NOMO-1 treated with dmso at 0.1 percent for 144 hours (cell line): ENCODE data around the gene ZFP91.
"Not testable (repeated sequence)": the region's sequence is repeated elsewhere in the genome, so short reads cannot be mapped to it uniquely, and the experiment has no call there.

Source experiments
- DNase-seq: peaks from one replicate; lab custom pipeline; 2025; ENCODE audit not compliant: unreplicated experiment; lab: John Stamatoyannopoulos, UW

The ZFP91 gene, protein sequence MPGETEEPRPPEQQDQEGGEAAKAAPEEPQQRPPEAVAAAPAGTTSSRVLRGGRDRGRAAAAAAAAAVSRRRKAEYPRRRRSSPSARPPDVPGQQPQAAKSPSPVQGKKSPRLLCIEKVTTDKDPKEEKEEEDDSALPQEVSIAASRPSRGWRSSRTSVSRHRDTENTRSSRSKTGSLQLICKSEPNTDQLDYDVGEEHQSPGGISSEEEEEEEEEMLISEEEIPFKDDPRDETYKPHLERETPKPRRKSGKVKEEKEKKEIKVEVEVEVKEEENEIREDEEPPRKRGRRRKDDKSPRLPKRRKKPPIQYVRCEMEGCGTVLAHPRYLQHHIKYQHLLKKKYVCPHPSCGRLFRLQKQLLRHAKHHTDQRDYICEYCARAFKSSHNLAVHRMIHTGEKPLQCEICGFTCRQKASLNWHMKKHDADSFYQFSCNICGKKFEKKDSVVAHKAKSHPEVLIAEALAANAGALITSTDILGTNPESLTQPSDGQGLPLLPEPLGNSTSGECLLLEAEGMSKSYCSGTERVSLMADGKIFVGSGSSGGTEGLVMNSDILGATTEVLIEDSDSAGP

DNA sequence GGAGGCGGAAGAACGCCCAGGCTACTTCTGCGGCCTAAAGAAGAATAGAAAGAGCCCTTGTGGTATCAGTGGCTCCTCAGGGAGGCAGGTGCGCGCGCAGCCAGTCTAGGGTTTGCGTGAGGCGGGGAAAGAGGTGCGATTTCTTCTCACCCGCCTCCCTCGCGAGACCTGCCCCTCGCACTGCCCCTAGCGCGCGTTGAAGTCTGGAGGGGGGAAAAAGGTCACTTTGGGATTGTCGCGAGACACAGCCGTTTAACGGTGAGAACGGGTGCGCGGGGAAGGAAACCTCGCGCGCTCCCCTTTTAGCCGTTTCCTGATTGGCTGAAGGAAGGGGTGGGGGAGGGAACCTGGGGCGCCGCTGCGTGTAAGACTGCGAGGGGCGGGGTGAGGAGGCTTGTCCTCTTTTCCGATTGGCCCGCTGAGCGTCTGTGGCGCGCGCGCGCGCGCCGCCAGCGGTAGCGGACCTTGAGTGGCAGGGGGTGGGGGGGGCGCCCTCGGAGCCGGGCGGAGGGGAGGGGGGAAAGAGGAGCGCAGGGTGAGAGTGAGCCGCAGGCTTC lies at the start of gene ZFP91:
TSS of gene ZFP91 (plus strand) at position 429 of the 557 bp plus-strand sequence. CDS start 219 bp downstream, outside the sequence.
- peak; percentile 95 for DNase-seq

DNA sequence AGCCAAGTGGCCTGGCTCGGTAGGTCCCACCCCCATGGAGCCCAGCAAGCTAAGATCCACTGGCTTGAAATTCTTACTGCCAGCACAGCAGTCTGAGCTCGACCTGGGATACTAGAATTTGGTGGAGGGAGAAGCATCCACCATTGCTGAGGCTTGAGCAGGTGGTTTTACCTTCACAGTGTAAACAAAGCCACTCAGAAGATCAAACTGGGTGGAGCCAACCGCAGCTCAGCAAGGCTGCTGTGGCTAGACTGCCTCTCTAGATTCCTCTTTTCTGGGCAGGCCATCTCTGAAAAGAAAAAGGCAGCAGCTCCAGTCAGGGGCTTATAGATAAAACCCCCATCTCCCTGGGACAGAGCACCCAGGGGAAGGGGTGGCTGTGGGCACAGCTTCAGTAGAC lies 48.6 kb upstream of the ZFP91 start:
- DNase-seq, result no peak

DNA sequence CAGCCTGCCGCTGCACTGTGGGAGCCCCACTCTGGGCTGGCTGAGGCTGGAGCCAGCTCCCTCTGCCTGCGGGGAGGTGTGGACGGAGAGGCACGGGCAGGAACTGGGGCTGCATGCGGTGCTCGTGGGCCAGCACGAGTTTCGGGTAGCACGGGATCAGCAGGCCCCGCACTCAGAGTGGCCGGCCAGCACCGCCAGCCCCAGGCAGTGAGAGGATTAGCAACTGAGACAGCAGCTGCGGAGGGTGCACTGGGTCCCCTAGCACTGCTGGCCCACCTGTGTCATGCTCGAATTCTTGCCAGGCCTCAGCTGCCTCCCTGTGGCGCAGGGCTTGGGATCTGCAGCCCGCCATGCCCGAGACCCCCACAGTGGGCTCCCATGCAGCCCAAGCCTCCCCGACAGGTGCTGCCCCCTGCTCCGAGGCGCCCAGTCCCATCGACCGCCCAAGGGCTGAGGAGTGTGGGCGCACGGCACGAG lies 47.0 kb upstream of the ZFP91 start:
- DNase-seq, result no peak

DNA sequence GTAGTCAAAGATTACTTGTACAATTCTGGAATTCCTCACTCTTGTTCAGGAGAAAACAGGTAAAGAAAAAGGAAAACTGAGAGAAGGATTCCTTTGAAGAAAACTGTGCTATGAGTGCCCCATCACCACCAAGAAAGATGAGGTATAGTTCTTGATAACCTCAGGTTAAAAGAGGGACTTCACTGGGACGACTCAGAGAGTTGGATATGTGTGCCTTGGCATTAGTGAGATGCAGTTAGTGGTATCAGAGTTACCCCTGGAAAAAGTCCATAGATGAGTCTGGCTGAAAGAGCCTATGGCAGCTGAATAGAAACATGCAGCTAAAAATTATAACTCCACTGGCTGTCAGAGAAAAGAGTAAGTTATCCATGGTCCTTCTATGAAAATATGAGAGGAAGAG lies 32.0 kb upstream of the ZFP91 start:
- DNase-seq, result no peak

DNA sequence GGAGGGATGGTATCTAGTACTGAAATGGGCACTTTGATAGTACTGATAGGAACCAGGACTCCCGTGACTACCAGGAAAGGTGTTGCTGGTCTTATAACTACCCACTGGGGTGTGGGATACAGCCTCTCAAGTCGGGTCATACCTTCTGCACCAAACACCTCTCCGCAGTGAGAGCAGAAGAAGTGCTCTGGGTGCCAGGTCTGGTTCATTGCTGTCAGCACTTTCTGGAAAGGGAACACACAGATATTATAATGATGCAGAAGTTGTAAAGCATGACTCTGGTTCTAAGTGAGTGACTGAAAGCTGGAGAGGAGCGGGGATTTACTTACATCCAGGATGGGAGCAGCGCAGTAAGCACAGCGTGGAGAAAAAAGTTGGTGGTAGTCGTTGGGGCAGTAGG lies 29.2 kb upstream of the ZFP91 start:
- DNase-seq, result no peak

DNA sequence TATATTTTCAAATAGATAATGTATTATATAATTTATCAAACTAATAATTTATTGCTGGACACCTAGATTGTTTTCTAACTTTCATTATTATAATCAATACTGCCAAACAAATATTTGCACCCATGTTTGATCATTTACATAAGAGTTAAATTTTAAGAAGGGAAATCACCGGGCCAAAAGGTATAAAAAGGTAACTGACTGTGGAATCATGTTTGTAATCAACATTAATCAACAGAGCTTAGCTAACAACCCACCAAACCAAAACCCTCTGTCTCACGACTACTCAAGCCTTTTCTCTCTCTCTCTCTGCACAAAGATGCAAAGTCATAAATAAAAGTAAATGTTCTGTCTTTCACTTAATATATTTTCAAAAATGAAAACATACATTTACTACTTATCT lies 18.0 kb upstream of the ZFP91 start:
- no peak for DNase-seq

DNA sequence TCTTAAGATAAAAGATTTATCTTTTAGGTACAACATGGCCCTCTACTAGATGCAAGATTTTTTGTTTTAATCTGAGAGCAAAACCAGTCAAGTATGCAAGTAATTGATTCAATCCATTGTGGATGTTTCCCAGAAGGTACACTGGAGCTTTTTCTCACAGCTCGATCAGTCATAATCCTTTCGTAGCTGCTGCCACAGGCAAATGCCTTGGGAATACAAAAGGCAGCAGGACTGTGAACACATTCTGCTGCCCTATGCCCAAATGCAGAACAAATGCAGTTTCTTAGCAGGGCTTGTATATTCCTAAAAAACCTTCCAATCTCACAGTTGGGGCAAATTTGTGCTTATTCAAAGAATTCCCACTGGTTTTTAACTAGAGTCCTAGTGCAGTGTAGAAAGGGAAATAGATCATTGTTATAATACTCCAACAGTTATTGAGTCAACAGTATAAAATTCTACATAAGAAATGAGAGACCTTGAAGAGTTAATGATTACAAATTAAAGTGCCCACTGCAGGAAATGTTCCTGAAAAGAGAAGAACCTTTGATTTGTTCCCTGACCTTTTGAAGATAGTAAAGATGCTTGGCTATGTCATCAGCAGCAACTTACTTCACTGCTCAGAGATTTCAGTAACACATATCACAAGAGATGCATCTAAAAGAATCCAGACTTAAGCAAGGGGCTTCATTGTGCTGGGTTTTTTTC lies 17.3 kb upstream of the ZFP91 start:
- no peak for DNase-seq

DNA sequence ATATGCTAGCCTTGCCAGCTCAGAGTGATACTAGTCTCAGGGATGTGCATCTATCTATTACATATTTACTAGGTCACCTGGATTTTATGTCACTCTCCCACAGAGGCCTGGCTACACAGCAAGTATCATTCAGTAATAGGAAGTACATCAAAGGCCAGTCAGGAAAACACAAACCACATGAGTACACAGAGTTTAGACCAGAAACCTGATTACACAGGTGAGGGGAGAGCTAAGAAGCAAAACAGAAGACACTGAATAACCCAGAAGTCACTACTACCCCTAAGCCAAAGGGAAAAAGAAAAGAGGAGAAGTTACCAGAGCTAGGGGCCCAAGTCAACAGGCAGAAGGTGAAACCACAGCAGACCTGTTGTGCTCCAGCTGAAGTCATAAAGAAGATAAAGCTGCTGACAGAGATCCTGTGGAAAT lies 16.5 kb upstream of the ZFP91 start:
- no peak for DNase-seq

DNA sequence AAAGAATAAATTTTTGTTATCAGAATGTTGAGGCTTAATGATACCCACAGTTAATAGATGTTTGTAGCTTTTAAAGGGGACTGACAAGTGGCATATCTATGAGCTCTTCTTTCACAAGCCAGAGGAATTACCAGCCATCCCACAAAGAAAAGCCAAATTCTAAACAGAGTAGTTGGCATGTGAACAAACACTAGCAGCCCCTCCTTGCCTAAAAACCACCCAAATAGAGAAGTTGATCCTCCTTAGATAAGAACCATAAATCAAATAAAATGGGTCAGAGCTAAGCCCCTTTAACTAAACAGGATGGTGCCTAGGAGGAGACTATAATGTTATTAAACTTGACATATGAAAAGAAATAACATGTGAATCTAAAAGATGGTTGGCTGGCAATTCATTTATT lies 14.6 kb upstream of the ZFP91 start:
- peak; percentile 11 for DNase-seq

DNA sequence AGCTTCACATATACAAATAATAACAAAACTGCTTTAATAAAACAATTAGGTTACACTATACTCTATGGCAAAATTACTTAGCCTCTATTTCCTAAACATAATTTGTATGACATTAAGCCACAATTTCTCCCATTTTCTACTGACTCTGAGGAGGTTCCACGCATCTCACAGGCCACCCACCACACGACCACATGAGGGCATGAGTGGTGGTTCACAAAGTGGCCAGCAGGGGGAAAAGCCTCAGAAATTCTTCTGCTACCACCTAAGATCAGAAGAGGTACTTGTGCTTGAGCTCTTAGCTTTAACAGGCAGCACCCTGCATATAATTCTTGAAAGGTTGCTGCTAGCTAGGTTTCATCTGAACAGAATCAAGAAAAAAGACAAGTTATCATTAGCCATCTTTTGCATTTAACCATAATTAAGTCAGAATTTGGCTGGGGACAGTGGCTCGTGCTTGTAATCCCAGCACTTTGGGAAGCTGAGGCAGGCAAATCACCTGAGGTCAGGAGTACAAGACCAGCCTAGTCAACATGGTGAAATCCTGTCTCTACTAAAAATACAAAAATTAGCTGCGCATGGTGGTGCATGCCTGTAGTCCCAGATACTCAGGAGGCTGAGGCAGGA lies 10.9 kb upstream of the ZFP91 start:
- DNase-seq, result peak; percentile 36

DNA sequence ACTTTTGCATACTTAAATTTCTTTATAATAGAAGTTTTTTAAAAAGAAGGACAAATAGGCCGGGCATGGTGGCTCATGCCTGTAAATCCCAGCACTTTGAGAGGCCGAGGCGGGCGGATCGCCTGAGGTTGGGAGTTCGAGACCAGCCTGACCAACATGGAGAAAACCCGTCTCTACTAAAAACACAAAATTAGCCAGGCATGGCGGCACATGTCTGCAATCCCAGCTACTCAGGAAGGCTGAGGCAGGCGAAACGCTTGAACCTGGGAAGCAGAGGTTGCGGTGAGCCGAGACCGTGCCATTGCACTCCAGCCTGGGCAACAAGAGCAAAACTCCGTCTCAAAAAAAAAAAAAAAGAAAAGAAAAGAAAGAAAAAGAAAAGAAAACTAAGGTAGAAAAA lies 6.0 kb upstream of the ZFP91 start:
- not testable (repeated sequence) for DNase-seq

DNA sequence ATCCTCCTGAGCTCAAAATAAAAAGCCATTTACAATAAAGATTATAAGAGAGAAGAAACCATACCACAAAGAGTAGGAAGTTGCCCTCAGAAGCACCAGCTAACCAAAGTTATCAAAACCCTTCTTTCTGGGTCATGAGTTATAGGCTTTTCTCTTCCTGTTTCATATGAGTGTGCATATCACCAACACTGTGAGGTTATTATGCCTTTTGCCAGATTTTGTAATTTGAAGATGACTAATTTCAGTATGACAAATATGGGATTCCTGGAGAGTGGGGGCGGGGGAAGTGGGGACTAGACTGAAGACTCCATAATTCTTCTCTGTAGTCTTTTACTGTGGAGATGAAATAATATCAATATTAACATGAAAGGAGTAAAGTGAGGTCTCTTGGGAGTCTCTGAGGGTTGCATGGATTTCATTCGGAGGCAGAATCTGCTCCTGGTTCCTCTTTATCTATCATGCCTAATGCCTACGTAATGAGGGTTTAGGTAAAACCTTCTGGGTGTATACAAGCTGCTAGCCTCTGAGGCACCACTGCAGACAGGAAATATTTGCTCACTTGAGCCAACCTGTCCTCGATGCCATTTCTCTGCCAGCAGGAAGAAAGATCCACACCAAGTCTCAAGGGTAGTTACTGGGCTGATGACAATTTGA lies 5.3 kb upstream of the ZFP91 start:
- DNase-seq, result peak; percentile 54

DNA sequence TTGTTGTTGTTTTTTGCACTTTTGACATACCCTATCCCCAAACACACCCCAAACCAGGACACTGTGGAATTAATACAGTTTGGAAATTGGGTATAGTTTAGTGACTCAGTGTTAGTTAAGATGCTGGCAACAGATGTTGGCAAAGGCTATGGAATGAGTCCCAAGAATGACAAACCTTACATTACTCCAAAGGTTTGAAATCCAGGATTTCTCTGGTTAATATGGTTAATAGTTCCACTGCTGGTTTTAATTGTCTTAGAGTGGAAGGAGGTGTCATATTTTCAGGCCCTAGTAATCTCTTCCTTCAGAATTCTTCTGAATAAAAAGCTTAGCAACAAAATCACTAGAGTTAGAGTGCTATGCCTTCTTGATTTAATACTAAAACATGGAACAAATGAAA lies 4.0 kb upstream of the ZFP91 start:
- no peak for DNase-seq

DNA sequence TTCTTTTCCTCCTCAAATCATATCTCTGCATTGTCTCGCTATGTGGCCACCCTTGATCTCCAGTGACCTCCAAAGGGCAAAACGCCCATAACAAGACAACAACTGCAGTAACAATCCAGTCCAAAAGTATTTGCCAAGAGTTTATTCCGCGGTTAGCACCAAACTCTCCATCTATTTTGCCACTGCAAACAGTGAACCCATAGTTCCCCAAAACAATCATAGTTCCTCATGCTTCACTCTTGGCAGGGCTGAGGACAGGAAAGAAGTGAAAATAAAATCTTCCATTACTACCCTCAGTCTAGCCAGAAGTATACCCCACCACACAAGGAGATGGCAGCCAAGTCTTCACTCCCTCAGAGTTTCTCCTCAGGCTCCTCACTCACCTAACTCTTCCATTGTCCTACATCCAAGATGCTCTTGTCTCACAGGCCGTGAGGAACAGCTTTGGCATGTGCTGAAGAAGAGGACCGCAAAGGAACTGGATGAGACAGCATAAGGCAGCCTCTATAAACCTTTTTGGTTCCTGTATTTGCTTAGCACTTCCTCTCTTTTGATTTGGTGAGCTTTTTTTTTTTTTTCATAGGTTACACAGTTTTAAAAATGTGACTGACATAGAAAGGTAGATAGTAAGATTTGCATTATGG lies 3.4 kb upstream of the ZFP91 start, which contains the start of gene LPXN:
TSS of gene LPXN (minus strand) at position 480 of the 644 bp plus-strand sequence. CDS start at position 396, 84 bp downstream.
- DNase-seq, result peak; percentile 76

DNA sequence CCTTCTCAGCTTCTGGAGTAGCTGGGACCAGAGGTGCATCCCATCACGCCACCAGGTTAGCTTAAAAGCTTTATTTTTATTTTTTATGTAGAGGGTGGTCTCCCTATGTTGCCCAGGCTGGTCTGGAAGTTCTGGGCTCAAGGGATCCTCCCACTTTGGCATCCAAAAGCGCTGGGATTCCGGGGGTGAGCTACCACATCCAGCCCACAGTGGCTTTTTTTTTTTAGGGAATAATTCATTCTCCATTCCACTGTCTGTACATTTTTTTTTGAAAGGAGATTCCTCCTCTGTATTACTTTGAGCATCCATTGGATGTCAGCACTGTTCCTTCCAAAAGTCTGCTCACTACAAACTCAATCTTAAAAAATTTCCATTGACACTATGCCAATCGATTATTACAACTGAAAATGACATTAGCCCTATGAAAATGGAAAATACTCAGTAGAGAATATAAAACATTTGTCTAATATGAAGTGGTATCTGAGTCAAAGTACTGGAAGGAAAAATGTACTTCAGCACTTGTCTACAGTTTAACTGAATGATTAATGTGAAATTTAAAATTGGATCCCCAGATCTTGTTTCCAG lies 1.9 kb upstream of the ZFP91 start:
- DNase-seq, result no peak

DNA sequence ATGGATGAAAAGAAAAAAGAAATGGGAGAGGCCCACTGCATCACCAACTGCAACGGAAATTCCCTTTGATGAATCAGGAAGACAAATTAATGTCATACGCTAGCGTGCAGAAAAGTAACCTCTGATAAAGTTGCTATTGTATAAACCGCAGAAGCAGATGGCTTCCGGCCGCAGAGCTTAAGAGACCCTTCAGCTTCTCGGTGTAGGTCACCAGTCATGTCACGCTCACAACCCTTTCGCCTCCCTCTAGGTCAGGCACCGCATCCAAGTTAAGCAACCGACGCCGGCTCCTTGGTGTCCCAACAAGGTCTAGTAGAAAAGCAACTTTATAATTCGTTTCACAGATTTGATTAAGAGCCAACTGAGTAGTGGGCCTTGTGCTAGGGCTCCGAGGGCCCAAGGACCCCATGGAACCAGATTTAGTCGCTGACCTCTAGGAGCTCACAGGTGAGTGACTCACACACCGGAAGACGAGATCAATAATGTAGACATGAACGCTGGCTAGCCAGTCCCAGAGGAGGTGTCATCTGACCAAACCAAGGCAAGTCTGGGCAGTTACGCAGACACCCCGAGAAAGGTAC lies 1.2 kb upstream of the ZFP91 start:
- peak; percentile 93 for DNase-seq

DNA sequence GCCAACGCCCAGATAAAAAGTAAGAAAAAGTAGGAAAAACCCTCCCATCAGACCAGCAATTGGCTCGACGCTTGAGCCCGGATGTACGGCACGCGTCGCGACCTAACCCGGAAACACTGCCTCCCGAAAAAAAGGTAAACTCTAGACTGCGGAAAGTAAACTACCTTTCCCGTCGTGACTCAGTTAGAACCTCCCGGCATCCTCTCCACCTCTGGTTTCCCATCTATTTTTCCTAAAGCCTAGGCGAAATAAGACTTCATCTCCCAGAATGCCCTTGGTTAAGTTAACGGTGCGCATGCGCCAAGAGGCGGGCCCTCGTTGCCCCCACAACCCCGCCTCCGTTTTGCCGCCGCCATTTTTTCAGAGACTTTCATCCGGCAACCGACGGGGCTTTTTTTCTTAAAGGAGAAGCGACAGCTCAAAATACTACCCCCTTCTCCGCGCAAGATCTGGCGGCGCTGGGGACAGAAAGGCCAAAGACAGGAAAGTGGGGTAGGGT lies 678 bp upstream of the ZFP91 start:
- peak; percentile 98 for DNase-seq

DNA sequence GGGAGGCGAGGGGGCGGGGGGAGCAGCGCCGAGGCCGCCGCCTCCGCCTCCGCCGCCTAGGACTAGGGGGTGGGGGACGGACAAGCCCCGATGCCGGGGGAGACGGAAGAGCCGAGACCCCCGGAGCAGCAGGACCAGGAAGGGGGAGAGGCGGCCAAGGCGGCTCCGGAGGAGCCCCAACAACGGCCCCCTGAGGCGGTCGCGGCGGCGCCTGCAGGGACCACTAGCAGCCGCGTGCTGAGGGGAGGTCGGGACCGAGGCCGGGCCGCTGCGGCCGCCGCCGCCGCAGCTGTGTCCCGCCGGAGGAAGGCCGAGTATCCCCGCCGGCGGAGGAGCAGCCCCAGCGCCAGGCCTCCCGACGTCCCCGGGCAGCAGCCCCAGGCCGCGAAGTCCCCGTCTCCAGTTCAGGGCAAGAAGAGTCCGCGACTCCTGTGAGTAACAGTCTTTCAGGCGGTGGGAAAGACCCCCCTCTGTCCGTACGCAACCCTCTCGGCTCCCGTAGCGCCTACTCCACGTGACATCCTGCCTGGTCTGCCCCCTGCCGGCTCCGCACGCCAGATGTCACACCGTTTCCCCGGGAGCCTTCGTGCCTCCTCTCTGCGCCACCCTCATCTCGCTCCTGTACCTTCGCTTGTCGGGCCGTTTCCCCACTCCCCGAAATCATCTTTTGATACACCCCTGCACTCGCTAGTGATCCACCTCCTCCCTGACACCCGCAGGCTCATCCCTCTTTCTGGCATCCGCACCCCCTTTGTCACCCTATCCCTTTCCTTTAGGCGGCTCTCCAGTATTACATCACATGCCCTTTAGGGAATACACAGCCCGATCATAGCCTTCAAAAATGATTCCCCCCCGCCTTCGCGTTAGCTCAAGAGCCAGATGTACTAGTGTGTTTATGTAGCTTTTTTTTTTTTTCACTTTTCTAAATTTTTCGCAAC lies 598 bp downstream of the ZFP91 start:
- DNase-seq, result peak; percentile 76
